A673 (cell line): ENCODE results near the gene AGPAT3.
"Not testable (repeated sequence)": the region's sequence is repeated elsewhere in the genome, so short reads cannot be mapped to it uniquely, and the experiment has no call there.

ENCODE experiments used
- CTCF ChIP-seq: fragments of 300-800, 200-600 bp; sonication (generic); conservative IDR thresholded peaks from 2 replicates; pipeline ENCODE4 v1.5.1; 2017; ENCODE audit warnings: low read depth, mild to moderate bottlenecking, antibody characterized with exemption, low read length, moderate library complexity, mixed read lengths
- EZH2 ChIP-seq: fragments of 200-600 bp; sonication (generic); IDR thresholded peaks from 2 replicates; pipeline ENCODE4 v1.6.1; 2017; ENCODE audit warnings: borderline replicate concordance, low read depth, mild to moderate bottlenecking, mixed read lengths, antibody characterized with exemption, low read length; ENCODE audit not compliant: poor library complexity, severe bottlenecking

DNA sequence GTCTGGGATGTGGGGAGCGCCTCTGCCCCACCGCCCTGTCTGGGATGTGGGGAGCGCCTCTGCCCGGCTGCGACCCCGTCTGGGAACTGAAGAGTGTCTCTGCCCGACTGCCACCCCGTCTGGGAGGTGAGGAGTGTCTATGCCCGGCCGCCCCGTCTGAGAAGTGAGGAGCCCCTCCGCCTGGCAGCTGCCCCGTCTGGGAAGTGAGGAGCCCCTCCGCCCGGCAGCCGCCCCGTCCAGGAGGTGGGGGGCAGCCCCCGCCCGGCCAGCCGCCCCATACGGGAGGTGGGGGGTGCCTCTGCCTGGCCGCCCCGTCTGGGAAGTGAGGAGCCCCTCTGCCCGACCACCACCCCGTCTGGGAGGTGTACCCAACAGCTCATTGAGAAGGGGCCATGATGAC is 42.9 kb upstream of the AGPAT3 start:
- not testable (repeated sequence) for TF ChIP-seq CTCF, EZH2
